ENCODE results near the gene C1QL4. TPM values are rescaled to one million over a fixed set of nuclear protein-coding genes. Genes with fewer than 3 reads are reported as not detected.

The C1QL4 gene
- total RNA-seq, 1 donor from 2014 or later, result not detected

DNA sequence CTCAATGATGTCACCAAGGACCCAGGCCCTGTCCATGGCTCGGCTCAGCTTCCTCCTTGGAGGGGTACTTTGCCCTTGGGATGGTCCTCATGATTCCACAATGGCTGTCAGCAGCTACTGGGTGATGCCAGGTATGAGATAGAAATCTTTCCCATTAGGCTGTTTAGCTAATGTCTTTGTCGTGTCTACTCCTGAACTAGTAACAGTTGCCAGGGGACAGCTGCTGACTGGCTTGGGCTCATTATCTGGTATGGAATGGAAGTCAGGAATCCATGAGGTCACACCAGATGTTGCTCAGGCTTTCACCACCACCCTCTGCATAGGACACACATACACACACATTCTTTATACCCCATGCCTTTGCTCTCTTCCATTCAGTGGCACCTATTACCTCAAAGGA lies 32.8 kb downstream of the C1QL4 start:
- DNase-seq (ENCODE audit: low read depth) (no peak), FAIRE-seq (no peak)
- TF ChIP-seq, protein P1, sequence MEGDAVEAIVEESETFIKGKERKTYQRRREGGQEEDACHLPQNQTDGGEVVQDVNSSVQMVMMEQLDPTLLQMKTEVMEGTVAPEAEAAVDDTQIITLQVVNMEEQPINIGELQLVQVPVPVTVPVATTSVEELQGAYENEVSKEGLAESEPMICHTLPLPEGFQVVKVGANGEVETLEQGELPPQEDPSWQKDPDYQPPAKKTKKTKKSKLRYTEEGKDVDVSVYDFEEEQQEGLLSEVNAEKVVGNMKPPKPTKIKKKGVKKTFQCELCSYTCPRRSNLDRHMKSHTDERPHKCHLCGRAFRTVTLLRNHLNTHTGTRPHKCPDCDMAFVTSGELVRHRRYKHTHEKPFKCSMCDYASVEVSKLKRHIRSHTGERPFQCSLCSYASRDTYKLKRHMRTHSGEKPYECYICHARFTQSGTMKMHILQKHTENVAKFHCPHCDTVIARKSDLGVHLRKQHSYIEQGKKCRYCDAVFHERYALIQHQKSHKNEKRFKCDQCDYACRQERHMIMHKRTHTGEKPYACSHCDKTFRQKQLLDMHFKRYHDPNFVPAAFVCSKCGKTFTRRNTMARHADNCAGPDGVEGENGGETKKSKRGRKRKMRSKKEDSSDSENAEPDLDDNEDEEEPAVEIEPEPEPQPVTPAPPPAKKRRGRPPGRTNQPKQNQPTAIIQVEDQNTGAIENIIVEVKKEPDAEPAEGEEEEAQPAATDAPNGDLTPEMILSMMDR (IDR thresholded peaks at IDR 0.05; ENCODE audit: insufficient read depth, low read length, severe bottlenecking), result no peak
- Histone ChIP-seq H3K36me3 (ENCODE audit: control insufficient read depth, insufficient read depth, low read length) (no peaks in the 10 kb centered on the region), H3K27me3 (ENCODE audit: control insufficient read depth, insufficient read depth, low read length) (peaks cover 2% of the 10 kb centered on the region), H3K4me3 (ENCODE audit: low read depth, low read length) (no peak overlapping the region)

DNA sequence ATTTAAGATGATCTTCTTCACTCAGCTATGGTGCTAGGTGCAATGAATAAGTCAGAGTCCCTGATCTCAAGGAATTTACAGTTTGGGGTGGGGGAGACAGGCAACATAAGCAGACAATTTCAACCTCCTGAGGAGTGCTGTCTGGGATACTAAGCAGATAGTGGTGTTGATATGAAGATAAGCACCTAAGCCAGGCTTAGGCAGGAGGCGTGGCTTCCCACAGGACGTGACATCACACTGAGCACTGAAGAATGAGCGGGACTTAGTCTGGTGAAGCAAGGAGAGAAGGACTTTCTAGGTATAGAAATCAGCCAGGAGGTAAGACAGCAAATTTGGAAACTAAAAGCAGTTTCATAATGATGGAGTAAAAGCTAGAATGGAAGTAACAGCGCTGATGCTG lies 35.2 kb downstream of the C1QL4 start:
- H3K27me3 ChIP-seq (ENCODE audit: control insufficient read depth, insufficient read depth, low read length), result peaks cover 16% of the 10 kb centered on the region
- H3K4me3 ChIP-seq (ENCODE audit: low read depth, low read length), result no peak overlapping the region
- no peak for DNase-seq (ENCODE audit: low read depth)
- no peak for FAIRE-seq
- no peaks in the 10 kb centered on the region for H3K36me3 ChIP-seq (ENCODE audit: control insufficient read depth, insufficient read depth, low read length)
- TF ChIP-seq, protein P1 (IDR thresholded peaks at IDR 0.05; ENCODE audit: insufficient read depth, low read length, severe bottlenecking), result no peak

DNA sequence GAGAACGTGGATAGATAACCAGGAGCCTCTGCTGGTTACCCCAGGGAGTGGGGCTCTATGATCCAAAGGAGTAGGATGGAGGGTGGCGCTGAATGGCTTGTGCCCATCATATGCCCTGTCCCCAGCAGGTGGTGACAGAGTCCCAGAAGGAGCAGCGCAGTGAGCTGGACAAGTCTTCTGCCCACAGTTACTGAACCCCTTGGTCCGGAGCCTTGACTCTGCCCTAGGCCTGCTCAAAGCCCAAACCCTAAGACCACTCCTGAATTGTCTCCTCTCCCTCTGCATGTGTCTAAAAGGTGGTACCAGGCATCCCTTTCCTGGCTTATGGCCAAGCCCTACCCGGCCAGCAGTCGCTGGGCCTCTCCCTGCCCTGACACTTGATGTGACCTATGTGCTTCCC lies 38.8 kb downstream of the C1QL4 start:
- H3K36me3 ChIP-seq (ENCODE audit: control insufficient read depth, insufficient read depth, low read length), result no peaks in the 10 kb centered on the region
- DNase-seq (ENCODE audit: low read depth) (no peak), FAIRE-seq (peak; percentile 43)
- TF ChIP-seq, protein P1 (IDR thresholded peaks at IDR 0.05; ENCODE audit: insufficient read depth, low read length, severe bottlenecking), result peak; percentile 30
- H3K27me3 ChIP-seq (ENCODE audit: control insufficient read depth, insufficient read depth, low read length), result peaks cover 38% of the 10 kb centered on the region
- H3K4me3 ChIP-seq (ENCODE audit: low read depth, low read length), result no peak overlapping the region

- TF ChIP-seq, protein P1 (IDR thresholded peaks at IDR 0.05; ENCODE audit: insufficient read depth, low read length, severe bottlenecking), result no peak
- H3K4me3 ChIP-seq (ENCODE audit: low read depth, low read length), result no peak overlapping the region
- FAIRE-seq (no peak), DNase-seq (ENCODE audit: low read depth) (no peak)
- no peaks in the 10 kb centered on the region for H3K36me3 ChIP-seq (ENCODE audit: control insufficient read depth, insufficient read depth, low read length)
- H3K27me3 ChIP-seq (ENCODE audit: control insufficient read depth, insufficient read depth, low read length), result peaks cover 38% of the 10 kb centered on the region
Measured at GRCh38 chr12:49297695-49298060, 39.3 kb downstream of the C1QL4 start.

DNA sequence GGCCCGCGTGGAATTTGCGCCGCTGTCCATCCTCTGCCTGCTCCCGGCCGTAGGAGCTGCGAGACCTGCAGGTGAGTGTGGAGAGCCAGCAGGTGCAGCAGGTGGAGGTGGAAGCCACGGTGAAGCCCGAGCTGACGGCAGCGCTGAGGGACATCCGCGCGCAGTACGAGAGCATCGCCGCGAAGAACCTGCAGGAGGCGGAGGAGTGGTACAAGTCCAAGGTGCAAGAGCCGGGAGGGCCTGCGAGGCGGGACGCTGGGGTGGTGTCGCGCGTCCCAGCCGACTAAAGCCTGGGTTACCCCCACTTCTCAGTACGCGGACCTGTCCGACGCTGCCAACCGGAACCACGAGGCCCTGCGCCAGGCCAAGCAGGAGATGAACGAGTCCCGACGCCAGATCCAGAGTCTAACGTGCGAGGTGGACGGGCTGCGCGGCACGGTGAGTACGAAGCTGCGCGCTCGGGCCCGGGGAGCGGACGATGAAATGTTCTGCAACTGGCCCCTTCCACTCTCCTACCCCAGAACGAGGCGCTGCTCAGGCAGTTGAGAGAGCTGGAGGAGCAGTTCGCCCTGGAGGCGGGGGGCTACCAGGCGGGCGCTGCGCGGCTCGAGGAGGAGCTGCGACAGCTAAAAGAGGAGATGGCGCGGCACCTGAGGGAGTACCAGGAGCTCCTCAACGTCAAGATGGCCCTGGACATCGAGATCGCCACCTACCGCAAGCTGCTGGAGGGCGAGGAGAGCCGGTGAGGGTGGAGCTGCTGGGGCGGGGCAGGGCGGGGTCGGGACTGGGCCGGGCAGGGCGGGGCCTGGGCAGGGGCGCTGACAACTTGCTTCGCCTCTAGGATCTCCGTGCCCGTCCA lies 39.9 kb downstream of the C1QL4 start:
- DNase-seq (ENCODE audit: low read depth) (no peak), FAIRE-seq (no peak)
- peak overlapping the region; percentile 15 for H3K4me3 ChIP-seq (ENCODE audit: low read depth, low read length)
- TF ChIP-seq, protein P1 (IDR thresholded peaks at IDR 0.05; ENCODE audit: insufficient read depth, low read length, severe bottlenecking), result peak; percentile 4
- no peaks in the 10 kb centered on the region for H3K36me3 ChIP-seq (ENCODE audit: control insufficient read depth, insufficient read depth, low read length)
- H3K27me3 ChIP-seq (ENCODE audit: control insufficient read depth, insufficient read depth, low read length), result peaks cover 38% of the 10 kb centered on the region

All from bronchial epithelial cell (primary cell).